ENCODE measurements around the gene RPUSD3. TPM values are rescaled to one million over a fixed set of nuclear protein-coding genes. Genes with fewer than 3 reads are reported as not detected.

Gene RPUSD3
- total and polyA plus RNA-seq, 2 donors (not counting 3 experiments of a cell fraction or from before 2014, with no cell fraction given): 38.9 to 56.6 TPM

DNA sequence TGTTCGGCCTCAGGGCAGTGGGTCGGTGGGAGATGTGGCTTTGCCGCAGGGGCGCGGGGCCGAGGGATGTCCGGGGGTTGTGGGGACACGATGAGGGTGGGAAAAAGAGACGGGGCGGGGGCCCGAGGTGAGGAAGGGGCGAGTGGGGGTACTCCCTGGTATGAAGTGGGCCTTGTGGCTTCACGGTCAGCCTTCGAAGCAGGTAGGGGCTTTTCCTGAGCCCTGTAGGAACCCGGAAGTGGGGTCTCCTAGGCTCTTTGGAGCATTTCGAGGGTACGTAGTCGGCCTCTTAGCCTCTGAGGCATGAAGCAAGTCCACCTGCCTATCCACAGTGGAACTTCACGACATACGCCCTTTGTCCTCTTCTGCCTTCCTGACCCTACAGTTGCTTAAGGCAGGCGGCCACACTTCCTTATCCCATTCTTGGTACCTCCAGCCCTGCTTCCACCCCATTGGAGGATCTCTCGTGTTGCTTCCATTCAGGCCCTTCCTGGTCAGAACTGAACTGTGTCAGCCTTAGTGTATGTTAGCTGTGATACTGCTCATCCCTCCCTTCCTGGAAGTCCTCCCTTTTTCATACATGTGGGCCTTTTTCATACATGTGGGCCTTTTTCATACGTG lies 50.5 kb downstream of the RPUSD3 start:
- peak overlapping the region; percentile 12 for H2AFZ ChIP-seq (ENCODE audit: low read depth, low read length)
- FAIRE-seq (peak; percentile 60), DNase-seq (ENCODE audit: low read depth, low spot score) (peak; percentile 56)
- H4K20me1 ChIP-seq (replicated peaks; ENCODE audit: control insufficient read depth, extremely low read depth, insufficient read depth, low read length): no peaks in the 10 kb centered on the region
- peak overlapping the region; percentile 97 for H3K9ac ChIP-seq (replicated peaks; ENCODE audit: extremely low read depth, insufficient read depth, low read length)
- peak; percentile 77 for TF ChIP-seq POLR2A (IDR thresholded peaks at IDR 0.05; ENCODE audit: low read depth, low read length)
- no peak for TF ChIP-seq EZH2 (IDR thresholded peaks at IDR 0.05; ENCODE audit: borderline replicate concordance, low read depth, low read length, severe bottlenecking)
- peak overlapping the region; percentile 68 for H3K4me2 ChIP-seq (ENCODE audit: insufficient read depth, low read length)
- no peaks in the 10 kb centered on the region for H3K27me3 ChIP-seq (ENCODE audit: control insufficient read depth in 2 of 2, insufficient read depth in 2 of 2, low read length in 2 of 2)
- TSS peak; percentile 42 for BruUV-seq (replicated peaks)
- H3K9me3 ChIP-seq (replicated peaks; ENCODE audit: control insufficient read depth, insufficient read depth, low read length): no peaks in the 10 kb centered on the region
- H3K27ac ChIP-seq (ENCODE audit: insufficient read depth, low read depth, low read length): peak overlapping the region; percentile 93
- H3K4me1 ChIP-seq (ENCODE audit: control insufficient read depth, extremely low read depth, insufficient read depth, low read length): peaks cover 13% of the 10 kb centered on the region
- H3K9me1 ChIP-seq (replicated peaks; ENCODE audit: control insufficient read depth, extremely low read depth, insufficient read depth, low read length): no peaks in the 10 kb centered on the region
- intact Hi-C loops (cut with micrococcal nuclease): loop anchor here (1.0 to 5.0 kb wide), 4 partner anchors 16 to 144 kb away; partner anchors contain the start of genes IL17RC and MTMR14
- ChIA-PET CTCF (interaction anchor here (0.7 to 1.8 kb wide), 7 partner anchors 10 to 153 kb away, joined by 3 to 10 read pairs (median 4); partner anchors contain the start of gene CRELD1), POLR2A (interaction anchor here (0.7 to 1.0 kb wide), 4 partner anchors 23 to 140 kb away, joined by 3 read pairs; partner anchors contain the start of genes CAMK1, CRELD1 and OGG1)
- dilution Hi-C loops (cut with MboI; ENCODE audit: extremely low pct_ligation_motif_present, low sequenced_read_pairs): no loop called here
- H3K4me3 ChIP-seq (replicated peaks in 1 of 3; ENCODE audit: insufficient read depth in 1 of 3, low read depth in 1 of 3, low read length in 3 of 3): peak overlapping the region; percentile 68 to 88 (median 88)
- H3K79me2 ChIP-seq (ENCODE audit: control insufficient read depth, insufficient read depth, low read length): peaks cover 43% of the 10 kb centered on the region
- peaks cover 2 to 9% of the 10 kb centered on the region in 2 experiments for H3K36me3 ChIP-seq (ENCODE audit: control insufficient read depth in 2 of 2, extremely low read depth in 1 of 2, insufficient read depth in 2 of 2, low read length in 2 of 2)

GRCh38 chr3:9792405-9793160 lies 51.2 kb downstream of the RPUSD3 start, which contains the start of the genes ARPC4 and TADA3:
Gene ARPC4, plus strand, starts transcription at chr3:9793082. Its CDS starts 40 bp downstream, at chr3:9793122.
Gene TADA3, minus strand, starts transcription at chr3:9792473. Its CDS starts 1,007 bp downstream, at chr3:9791466.
- TF ChIP-seq POLR2A (IDR thresholded peaks at IDR 0.05; ENCODE audit: low read depth, low read length) (peak; percentile 88), GATA2 (IDR thresholded peaks at IDR 0.05; ENCODE audit: insufficient read depth, insufficient read length, low read depth, low read length) (no peak), POLR2AphosphoS5 (IDR thresholded peaks at IDR 0.05; ENCODE audit: insufficient read depth, low read depth, low read length) (peak; percentile 90), MYC (IDR thresholded peaks at IDR 0.05; ENCODE audit: low read depth, low read length) (no peak), CTCF (IDR thresholded peaks at IDR 0.05; ENCODE audit: extremely low read depth in 1 of 2, insufficient read depth in 1 of 2, low read depth in 1 of 2, low read length in 2 of 2) (peak in 1 of 2 donors; percentile 12), JUN (IDR thresholded peaks at IDR 0.05; ENCODE audit: borderline replicate concordance, insufficient read depth, insufficient read length, low read depth) (no peak), MAX (IDR thresholded peaks at IDR 0.05; ENCODE audit: insufficient read depth, insufficient read length) (no peak), EZH2 (IDR thresholded peaks at IDR 0.05; ENCODE audit: borderline replicate concordance, low read depth, low read length, severe bottlenecking) (no peak), FOS (IDR thresholded peaks at IDR 0.05; ENCODE audit: borderline replicate concordance, insufficient read depth, low read length) (no peak)
- H3K4me1 ChIP-seq (ENCODE audit: control insufficient read depth, extremely low read depth, insufficient read depth, low read length): peaks cover 13% of the 10 kb centered on the region
- ChIA-PET CTCF (interaction anchor here (0.5 to 1.8 kb wide), 8 partner anchors 11 to 154 kb away, joined by 3 to 10 read pairs (median 4); partner anchors contain the start of gene CRELD1), POLR2A (interaction anchor here (0.7 to 1.0 kb wide), 4 partner anchors 23 to 140 kb away, joined by 3 read pairs; partner anchors contain the start of genes CAMK1, CRELD1 and OGG1)
- intact Hi-C loops (cut with micrococcal nuclease) (loop anchor here (1.0 to 5.0 kb wide), 8 partner anchors 17 to 395 kb away; partner anchors contain the start of genes BRPF1, CRELD1, IL17RC and MTMR14), dilution Hi-C loops (cut with MboI; ENCODE audit: extremely low pct_ligation_motif_present, low sequenced_read_pairs) (no loop called here)
- FAIRE-seq (peak; percentile 99), DNase-seq (ENCODE audit: low read depth, low spot score) (peak; percentile 95)
- peak within 1 kb of the TSS; percentile 68 to 88 (median 88) for H3K4me3 ChIP-seq (replicated peaks in 1 of 3; ENCODE audit: insufficient read depth in 1 of 3, low read depth in 1 of 3, low read length in 3 of 3)
- no peaks in the 10 kb centered on the region for H4K20me1 ChIP-seq (replicated peaks; ENCODE audit: control insufficient read depth, extremely low read depth, insufficient read depth, low read length)
- peak within 1 kb of the TSS; percentile 68 for H3K4me2 ChIP-seq (ENCODE audit: insufficient read depth, low read length)
- H3K27ac ChIP-seq (ENCODE audit: insufficient read depth, low read depth, low read length): peak within 1 kb of the TSS; percentile 93
- H3K36me3 ChIP-seq (ENCODE audit: control insufficient read depth in 2 of 2, extremely low read depth in 1 of 2, insufficient read depth in 2 of 2, low read length in 2 of 2): peaks cover 0 to 4% of the 10 kb centered on the region in 2 experiments
- H3K79me2 ChIP-seq (ENCODE audit: control insufficient read depth, insufficient read depth, low read length): peaks cover 43% of the 10 kb centered on the region
- no peaks in the 10 kb centered on the region for H3K27me3 ChIP-seq (ENCODE audit: control insufficient read depth in 2 of 2, insufficient read depth in 2 of 2, low read length in 2 of 2)
- no peaks in the 10 kb centered on the region for H3K9me3 ChIP-seq (replicated peaks; ENCODE audit: control insufficient read depth, insufficient read depth, low read length)
- H3K9ac ChIP-seq (replicated peaks; ENCODE audit: extremely low read depth, insufficient read depth, low read length): peak within 1 kb of the TSS; percentile 97
- BruUV-seq (replicated peaks): no TSS peak
- no peaks in the 10 kb centered on the region for H3K9me1 ChIP-seq (replicated peaks; ENCODE audit: control insufficient read depth, extremely low read depth, insufficient read depth, low read length)
- H2AFZ ChIP-seq (ENCODE audit: low read depth, low read length): peak within 1 kb of the TSS; percentile 83

Data from endothelial cell of umbilical vein (primary cell).